H1 (cell line): Measurements from ENCODE around the gene RFNG. TPM values are rescaled to one million over a fixed set of nuclear protein-coding genes. Genes with fewer than 3 reads are reported as not detected.

Experiments
- CTCF ChIA-PET: fragments of 300-600 bp; sonication (Branson Sonifier 250); formaldehyde crosslinking; loops from one replicate; lab custom pipeline; 2021; ENCODE audit not compliant: partially characterized antibody; lab: Charles Lee
- POLR2A ChIA-PET: fragments of 300-600 bp; sonication (Branson Sonifier 250); formaldehyde crosslinking; loops from one replicate; lab custom pipeline; 2021; ENCODE audit warnings: inconsistent platforms; ENCODE audit not compliant: partially characterized antibody; lab: Charles Lee
- DNase-seq, 2 experiments: peaks; one replicate each; pipeline versions ENCODE4 v3.0.0 to v3.0.0-alpha.2; 2010 to 2022; ENCODE audit warnings: low spot score in 2 of 2, low read depth in 1 of 2, mixed read lengths in 1 of 2
- FAIRE-seq: peaks from 2 replicates; lab custom pipeline; 2011; peaks lifted over from hg19 to GRCh38; lab: Jason Lieb, UNC
- H2AFZ ChIP-seq: 2 replicates; pipeline ENCODE4 v1.8.1; 2012; ENCODE audit warnings: low read length, inconsistent platforms
- H2AK5ac ChIP-seq: 2 replicates; pipeline ENCODE4 v1.6.1; 2013; ENCODE audit warnings: low read depth, low read length
- H2BK120ac ChIP-seq: replicated peaks from 2 replicates; pipeline ENCODE3; 2013; ENCODE audit warnings: low read depth, low read length, inconsistent platforms
- H2BK12ac ChIP-seq: 2 replicates; pipeline ENCODE4 v1.6.1; 2013; ENCODE audit warnings: low read depth, low read length
- H2BK15ac ChIP-seq: 2 replicates; pipeline ENCODE4 v1.6.1; 2013; ENCODE audit warnings: low read length
- H2BK20ac ChIP-seq: 2 replicates; pipeline ENCODE4 v1.6.1; 2013; ENCODE audit warnings: low read length
- H2BK5ac ChIP-seq: 2 replicates; pipeline ENCODE4 v1.6.1; 2013; ENCODE audit warnings: low read depth, low read length
- H3K14ac ChIP-seq: 2 replicates; pipeline ENCODE4 v1.6.1; 2013; ENCODE audit warnings: inconsistent platforms; ENCODE audit not compliant: insufficient read length
- H3K18ac ChIP-seq: 2 replicates; pipeline ENCODE4 v1.6.1; 2013; ENCODE audit warnings: low read length; ENCODE audit errors: extremely low read depth
- H3K23ac ChIP-seq: 2 replicates; pipeline ENCODE4 v1.6.1; 2013; ENCODE audit warnings: inconsistent platforms; ENCODE audit not compliant: insufficient read length
- H3K23me2 ChIP-seq: 2 replicates; pipeline ENCODE4 v1.6.1; 2013; ENCODE audit warnings: low read depth, low read length
- H3K27ac ChIP-seq: 2 replicates; pipeline ENCODE4 v1.6.1; 2011; ENCODE audit warnings: low read depth, low read length, inconsistent platforms
- H3K27me3 ChIP-seq, 4 experiments: replicated peaks in 1 of 4; 1 replicate in 1 of 4; 2 replicates in 3 of 4; pipeline versions ENCODE4 v1.6.1 to v1.8.1; 2011 to 2013; ENCODE audit warnings: low read length in 3 of 4, mild to moderate bottlenecking in 3 of 4, inconsistent platforms in 2 of 4, mixed read lengths in 2 of 4, moderate library complexity in 1 of 4; ENCODE audit not compliant: control insufficient read depth in 3 of 4, insufficient read depth in 3 of 4; ENCODE audit errors: extremely low read depth in 1 of 4
- H3K36me3 ChIP-seq, 4 experiments: 2 replicates each; pipeline versions ENCODE4 v1.6.1 to v1.8.1; 2011 to 2013; ENCODE audit warnings: mild to moderate bottlenecking in 4 of 4, low read length in 3 of 4, moderate library complexity in 2 of 4, control low read depth in 1 of 4, inconsistent platforms in 1 of 4; ENCODE audit not compliant: insufficient read depth in 4 of 4, control insufficient read depth in 2 of 4
- H3K4ac ChIP-seq: replicated peaks from 2 replicates; pipeline ENCODE3; 2013; ENCODE audit warnings: low read length, low read depth, mixed read lengths, inconsistent platforms; ENCODE audit not compliant: insufficient read length
- H3K4me1 ChIP-seq, 4 experiments: replicated peaks in 1 of 4; 1 replicate in 1 of 4; 2 replicates in 3 of 4; pipeline versions ENCODE4 v1.6.1 to v1.8.1; 2011 to 2013; ENCODE audit warnings: low read length in 3 of 4, inconsistent platforms in 2 of 4, mixed read lengths in 1 of 4; ENCODE audit not compliant: insufficient read depth in 4 of 4, control insufficient read depth in 3 of 4
- H3K4me2 ChIP-seq, 2 experiments: 2 replicates each; pipeline versions ENCODE4 v1.6.1 to v1.8.1; 2011 to 2013; ENCODE audit warnings: low read depth in 2 of 2, low read length in 2 of 2, control low read depth in 1 of 2, inconsistent platforms in 1 of 2, mild to moderate bottlenecking in 1 of 2; ENCODE audit not compliant: insufficient read depth in 1 of 2
- H3K4me3 ChIP-seq, 4 experiments: fragments of 200-600, 300-600 bp in 1 of 4; sonication (generic), shearing (Covaris generic), sonication (Bioruptor Twin) in 1 of 4; 2 replicates each; pipeline versions ENCODE4 v1.5.1 to v1.8.1; 2011 to 2016; ENCODE audit warnings: low read length in 4 of 4, low read depth in 3 of 4, control low read depth in 2 of 4, inconsistent platforms in 2 of 4, mild to moderate bottlenecking in 2 of 4, mixed read lengths in 1 of 4, moderate library complexity in 1 of 4; ENCODE audit not compliant: insufficient read depth in 2 of 4; ENCODE audit errors: extremely low read depth in 1 of 4
- H3K56ac ChIP-seq: replicated peaks from 2 replicates; pipeline ENCODE3; 2013; ENCODE audit warnings: low read depth, mild to moderate bottlenecking, mixed read lengths, low read length, inconsistent platforms; ENCODE audit not compliant: insufficient read length
- H3K79me1 ChIP-seq: 2 replicates; pipeline ENCODE4 v1.6.1; 2013; ENCODE audit warnings: low read depth, low read length, control low read depth
- H3K79me2 ChIP-seq, 2 experiments: 2 replicates each; pipeline versions ENCODE4 v1.6.1 to v1.8.1; 2012 to 2013; ENCODE audit warnings: low read length in 2 of 2, mild to moderate bottlenecking in 2 of 2, inconsistent platforms in 1 of 2; ENCODE audit not compliant: insufficient read depth in 2 of 2, control insufficient read depth in 1 of 2
- H3K9ac ChIP-seq, 4 experiments: replicated peaks in 1 of 4; 1 replicate in 1 of 4; 2 replicates in 3 of 4; pipeline versions ENCODE4 v1.6.1 to v1.8.1; 2011 to 2013; ENCODE audit warnings: low read depth in 3 of 4, low read length in 3 of 4, control low read depth in 2 of 4, mild to moderate bottlenecking in 2 of 4, moderate library complexity in 2 of 4, inconsistent platforms in 1 of 4; ENCODE audit errors: extremely low read depth in 1 of 4
- H3K9me3 ChIP-seq, 2 experiments: 2 replicates each; pipeline versions ENCODE4 v1.6.1 to v1.8.1; 2012 to 2013; ENCODE audit warnings: mild to moderate bottlenecking in 2 of 2, moderate library complexity in 2 of 2, control low read depth in 1 of 2, inconsistent platforms in 1 of 2, low read depth in 1 of 2, low read length in 1 of 2, mixed read lengths in 1 of 2; ENCODE audit not compliant: insufficient read depth in 2 of 2
- H4K20me1 ChIP-seq, 2 experiments: replicated peaks in 1 of 2; 2 replicates each; pipeline versions ENCODE3 to v1.8.1; 2011 to 2013; ENCODE audit warnings: inconsistent platforms in 2 of 2, low read length in 2 of 2, mild to moderate bottlenecking in 1 of 2; ENCODE audit not compliant: insufficient read depth in 2 of 2, control insufficient read depth in 1 of 2
- H4K5ac ChIP-seq: 2 replicates; pipeline ENCODE4 v1.6.1; 2013; ENCODE audit warnings: low read length, low read depth, mixed read lengths, inconsistent platforms; ENCODE audit not compliant: insufficient read length
- H4K8ac ChIP-seq: 2 replicates; pipeline ENCODE4 v1.8.0; 2013; ENCODE audit warnings: mild to moderate bottlenecking, moderate library complexity, low read length, inconsistent platforms; ENCODE audit not compliant: insufficient read depth; ENCODE audit errors: extremely low read depth
- H4K91ac ChIP-seq: replicated peaks from 2 replicates; pipeline ENCODE3; 2013; ENCODE audit warnings: low read length, mixed read lengths, inconsistent platforms; ENCODE audit not compliant: insufficient read length
- CREB1 ChIP-seq: IDR thresholded peaks from 2 replicates; pipeline ENCODE4 v1.6.1; 2012; ENCODE audit warnings: inconsistent platforms
- CTBP2 ChIP-seq: IDR thresholded peaks from 2 replicates; pipeline ENCODE4 v1.7.0; 2011; ENCODE audit warnings: borderline replicate concordance, mild to moderate bottlenecking, moderate library complexity, mixed read lengths, low read length; ENCODE audit not compliant: insufficient read depth, insufficient read length
- CTCF ChIP-seq, 3 experiments: IDR thresholded peaks; 1 replicate in 2 of 3; 2 replicates in 1 of 3; pipeline versions ENCODE4 v1.5.1 to v1.6.1; 2011; ENCODE audit warnings: low read length in 3 of 3, mild to moderate bottlenecking in 3 of 3, inconsistent platforms in 2 of 3, low read depth in 1 of 3, moderate library complexity in 1 of 3; ENCODE audit not compliant: insufficient read depth in 1 of 3; ENCODE audit errors: control extremely low read depth in 1 of 3
- EGR1 ChIP-seq: IDR thresholded peaks from 2 replicates; pipeline ENCODE4 v1.6.1; 2011; ENCODE audit warnings: low read depth, low read length, borderline replicate concordance
- EZH2 ChIP-seq: fragments of 200-600 bp; sonication (generic); IDR thresholded peaks from 2 replicates; pipeline ENCODE4 v1.7.1; 2012; ENCODE audit warnings: low read depth, mild to moderate bottlenecking, moderate library complexity, low read length, inconsistent platforms; ENCODE audit not compliant: severe bottlenecking
- JUN ChIP-seq: IDR thresholded peaks from 2 replicates; pipeline ENCODE4 v1.6.1; 2011; ENCODE audit warnings: low read depth, mild to moderate bottlenecking, improper control_type of control experiment, low read length
- KDM1A ChIP-seq: fragments of 200-600, 300-600 bp; sonication (generic); IDR thresholded peaks from 2 replicates; pipeline ENCODE4 v1.7.1; 2016; ENCODE audit warnings: mild to moderate bottlenecking, low read length, borderline replicate concordance
- RFX5 ChIP-seq: IDR thresholded peaks from 2 replicates; pipeline ENCODE4 v1.6.1; 2011; ENCODE audit warnings: low read depth, low read length, improper control_type of control experiment, borderline replicate concordance
- SP4 ChIP-seq: IDR thresholded peaks from 2 replicates; pipeline ENCODE4 v1.6.1; 2012; ENCODE audit warnings: low read length, inconsistent platforms
- SRF ChIP-seq: IDR thresholded peaks from 2 replicates; pipeline ENCODE4 v1.6.1; 2011; ENCODE audit warnings: mild to moderate bottlenecking, low read depth, low read length, moderate library complexity
- YY1 ChIP-seq: IDR thresholded peaks from 2 replicates; pipeline ENCODE4 v1.6.1; 2011; ENCODE audit warnings: low read depth, mild to moderate bottlenecking, low read length
- ZNF274 ChIP-seq: IDR thresholded peaks from 2 replicates; pipeline ENCODE4 v1.7.0; 2012; ENCODE audit warnings: low read length, borderline replicate concordance; ENCODE audit errors: extremely low read depth
- WGBS, 2 experiments: shearing (Covaris generic) in 1 of 2; methylation state at CpG; one replicate each; pipeline versions ENCODE4 v1.1.6 to v1.1.7; 2013 to 2015; ENCODE audit warnings: low lambda C conversion rate in 2 of 2, mixed read lengths in 2 of 2, inconsistent platforms in 1 of 2, low coverage in 1 of 2, missing lambda C conversion rate in 1 of 2; ENCODE audit not compliant: insufficient replicate concordance in 2 of 2, insufficient coverage in 1 of 2, insufficient read length in 1 of 2; ENCODE audit errors: extremely low coverage in 1 of 2, missing lambda C conversion rate in 1 of 2; 5-methylcytosine and 5-hydroxymethylcytosine counted together
- polyA plus RNA-seq, 7 experiments: library from polyadenylated mRNA; depleted of rRNA in 3 of 7; stranded (reverse) in 5 of 7; unstranded in 2 of 7; fragments of >200 nt in 5 of 7; fragments of 200-250 nt in 2 of 7; gene quantifications; 1 replicate in 5 of 7; 2 replicates in 1 of 7; 4 replicates in 1 of 7; pipeline versions ENCODE4 v1.2.1 to v1.2.3, GENCODE V29; 2011 to 2013; ENCODE audit warnings: missing spikeins in 2 of 7, mixed read lengths in 2 of 7
- total RNA-seq: library from RNA; stranded (reverse); fragmentation: NEBNext Ultra II Directional; extraction: Animal tissue kit (Norgen Biotek cat#: 25700); gene quantifications from 2 replicates; pipeline ENCODE4 v1.2.1, GENCODE V29; 2021

Gene RFNG
- total and polyA plus RNA-seq, 2 of the 8 experiments (the other 6 are each of a cell fraction or from before 2014, with no cell fraction given), result 26.7 to 28.4 TPM

- Histone ChIP-seq H3K9ac (no peak overlapping the region), H3K4me3 (no peak overlapping the region), H4K91ac (no peak overlapping the region), H3K14ac (no peak overlapping the region), H2AFZ (no peak overlapping the region), H3K4me2 (no peak overlapping the region), H3K27ac (no peak overlapping the region), H3K4ac (no peak overlapping the region), H3K4me1 (no peaks in the 10 kb centered on the region), H3K36me3 (peaks cover 65 to 97% (median 85%) of the 10 kb centered on the region in 4 experiments), H3K9me3 (no peaks in the 10 kb centered on the region), H4K8ac (no peak overlapping the region; the same call in 1 of the 2 replicates), H4K5ac (no peak overlapping the region), H3K79me2 (no peaks in the 10 kb centered on the region), H2BK120ac (no peak overlapping the region), H2BK15ac (no peak overlapping the region), H3K18ac (no peak overlapping the region), H3K79me1 (peaks cover 7% of the 10 kb centered on the region), H3K27me3 (no peaks in the 10 kb centered on the region), H3K23ac (no peak overlapping the region), H3K56ac (no peak overlapping the region), H4K20me1 (peaks cover 30 to 69% of the 10 kb centered on the region in 2 experiments), H2BK5ac (no peak overlapping the region), H2BK20ac (no peak overlapping the region), H2AK5ac (no peak overlapping the region), H2BK12ac (no peak overlapping the region), H3K23me2 (no peaks in the 10 kb centered on the region)
- DNase-seq (no peak), FAIRE-seq (no peak)
- WGBS, 2 experiments, result 97% methylated on average over 24 of the region's 24 CpGs; no CpG with 5 or more reads in 1 of the 2 experiments
- ChIA-PET POLR2A (interaction anchor here (0.8 to 12.5 kb wide), 9 partner anchors 6 to 53 kb away, joined by 3 to 105 read pairs (median 6); partner anchors contain the start of gene FASN), CTCF (interaction anchor here (1.0 to 2.3 kb wide), 3 partner anchors 57 to 73 kb away, joined by 3 to 8 read pairs (median 3); no protein-coding TSS in a partner anchor)
- no peak for TF ChIP-seq YY1
- no peak for TF ChIP-seq KDM1A
- no peak for TF ChIP-seq CREB1
- no peak for TF ChIP-seq EZH2
- no peak for TF ChIP-seq RFX5
- no peak for TF ChIP-seq EGR1
- no peak for TF ChIP-seq ZNF274
- no peak for TF ChIP-seq CTCF (IDR thresholded peaks at IDR 0.05; ENCODE audit: control extremely low read depth in 1 of 3, insufficient read depth in 1 of 3, low read depth in 1 of 3, low read length in 3 of 3)
- TF ChIP-seq SRF, result no peak
- no peak for TF ChIP-seq CTBP2
- no peak for TF ChIP-seq SP4
- no peak for TF ChIP-seq JUN
Measured at GRCh38 chr17:82083009-82083408, 31.4 kb upstream of the RFNG start.
